IPS-18a (cell line): ENCODE results near the gene PI4KB.

Source experiments
- H3K27ac ChIP-seq: one replicate; pipeline ENCODE4 v1.5.1; 2013; ENCODE audit warnings: low read length
- H3K27me3 ChIP-seq: one replicate; pipeline ENCODE4 v1.6.1; 2013; ENCODE audit warnings: mild to moderate bottlenecking, low read length; ENCODE audit not compliant: control insufficient read depth, insufficient read depth
- H3K36me3 ChIP-seq: one replicate; pipeline ENCODE4 v1.6.1; 2013; ENCODE audit warnings: low read depth, low read length; ENCODE audit not compliant: control insufficient read depth
- H3K4me1 ChIP-seq: one replicate; pipeline ENCODE4 v1.6.1; 2013; ENCODE audit warnings: low read depth, low read length; ENCODE audit not compliant: control insufficient read depth
- H3K4me3 ChIP-seq: one replicate; pipeline ENCODE4 v1.5.1; 2013; ENCODE audit warnings: low read length
- H3K9ac ChIP-seq: one replicate; pipeline ENCODE4 v1.6.1; 2013; ENCODE audit warnings: mild to moderate bottlenecking, low read length, moderate library complexity
- H3K9me3 ChIP-seq: one replicate; pipeline ENCODE4 v1.6.1; 2013; ENCODE audit warnings: low read depth, low read length; ENCODE audit not compliant: control insufficient read depth

Gene PI4KB

DNA sequence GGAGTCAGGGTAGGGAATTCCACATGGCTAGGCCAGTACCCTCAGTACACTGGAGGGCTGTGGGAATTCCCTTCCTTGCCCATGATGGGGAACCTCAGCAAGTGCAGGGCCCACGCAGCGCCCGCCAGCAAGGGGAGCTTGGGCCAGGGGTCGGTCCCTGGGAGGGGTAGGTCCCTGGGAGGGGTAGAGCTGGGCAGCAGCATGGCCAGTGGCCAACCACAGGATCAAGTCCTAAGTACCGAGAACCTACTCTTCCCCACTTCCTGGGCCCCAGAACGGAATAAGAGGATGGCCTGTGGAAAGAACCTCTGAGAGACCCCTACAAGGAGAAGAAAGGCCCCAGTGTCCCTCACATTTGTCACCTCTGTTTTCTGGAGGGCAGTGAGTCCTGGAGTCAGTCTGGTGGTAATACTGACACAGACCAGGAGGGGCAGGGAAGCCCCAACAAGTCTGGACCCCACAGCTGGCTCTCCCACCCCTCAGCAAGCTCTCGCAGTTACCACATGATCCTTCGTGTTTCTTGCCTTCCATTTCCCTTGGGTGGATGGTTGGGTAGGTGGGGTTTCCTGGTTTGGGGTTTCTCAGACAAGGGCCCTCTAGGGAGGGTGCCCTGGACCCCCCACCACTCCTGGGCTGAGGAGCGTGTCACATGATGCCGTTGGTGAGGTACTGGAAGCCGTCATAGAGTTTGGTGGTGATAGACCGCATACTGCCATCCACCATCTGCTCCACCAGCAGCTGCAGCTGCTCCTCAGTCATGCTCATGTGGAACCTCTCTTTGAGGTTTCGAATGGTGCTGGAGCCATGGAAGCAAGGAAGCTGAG lies 34.8 kb downstream of the PI4KB start:
- H3K4me3 ChIP-seq, result no peak overlapping the region
- H3K36me3 ChIP-seq, result peaks cover 57% of the 10 kb centered on the region
- peaks cover 25% of the 10 kb centered on the region for H3K4me1 ChIP-seq
- no peak overlapping the region for H3K27ac ChIP-seq
- H3K27me3 ChIP-seq, result no peaks in the 10 kb centered on the region
- no peaks in the 10 kb centered on the region for H3K9me3 ChIP-seq
- no peak overlapping the region for H3K9ac ChIP-seq

DNA sequence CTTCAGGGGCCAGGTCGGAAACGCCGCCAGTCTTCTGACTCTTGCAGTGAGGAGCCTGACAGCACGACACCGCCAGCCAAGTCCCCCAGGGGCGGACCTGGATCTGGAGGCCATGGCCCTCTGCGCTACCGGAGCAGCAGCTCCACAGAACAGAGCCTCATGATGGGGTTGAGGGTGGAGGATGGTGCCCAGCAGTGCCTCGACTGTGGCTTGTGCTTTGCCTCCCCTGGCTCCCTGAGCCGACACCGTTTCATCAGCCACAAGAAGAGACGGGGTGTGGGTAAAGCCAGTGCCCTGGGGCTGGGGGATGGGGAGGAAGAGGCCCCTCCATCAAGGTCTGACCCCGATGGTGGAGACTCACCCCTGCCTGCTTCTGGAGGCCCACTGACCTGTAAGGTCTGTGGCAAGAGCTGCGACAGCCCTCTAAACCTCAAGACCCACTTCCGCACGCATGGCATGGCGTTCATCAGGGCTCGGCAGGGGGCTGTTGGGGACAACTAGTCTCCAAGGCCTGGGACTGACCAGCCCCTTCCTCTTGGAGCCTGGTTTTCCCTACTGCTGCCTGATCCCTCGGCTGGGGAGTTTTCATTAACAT lies 36.4 kb downstream of the PI4KB start:
- H3K27ac ChIP-seq, result no peak overlapping the region
- H3K27me3 ChIP-seq, result no peaks in the 10 kb centered on the region
- H3K9ac ChIP-seq, result no peak overlapping the region
- no peaks in the 10 kb centered on the region for H3K9me3 ChIP-seq
- peaks cover 69% of the 10 kb centered on the region for H3K36me3 ChIP-seq
- peaks cover 25% of the 10 kb centered on the region for H3K4me1 ChIP-seq
- H3K4me3 ChIP-seq, result no peak overlapping the region

GRCh38 chr1:151289991-151290708 lies 37.1 kb downstream of the PI4KB start:
- H3K27me3 ChIP-seq, result no peaks in the 10 kb centered on the region
- H3K27ac ChIP-seq, result no peak overlapping the region
- no peaks in the 10 kb centered on the region for H3K9me3 ChIP-seq
- H3K36me3 ChIP-seq, result peaks cover 73% of the 10 kb centered on the region
- H3K4me1 ChIP-seq, result peaks cover 18% of the 10 kb centered on the region
- H3K9ac ChIP-seq, result no peak overlapping the region
- H3K4me3 ChIP-seq, result no peak overlapping the region

- Histone ChIP-seq H3K27ac (no peak overlapping the region), H3K9me3 (no peaks in the 10 kb centered on the region), H3K4me1 (peaks cover 10% of the 10 kb centered on the region), H3K9ac (no peak overlapping the region), H3K36me3 (peaks cover 79% of the 10 kb centered on the region), H3K4me3 (no peak overlapping the region), H3K27me3 (no peaks in the 10 kb centered on the region)
Measured at GRCh38 chr1:151289080-151289935, 37.9 kb downstream of the PI4KB start.

GRCh38 chr1:151288502-151288901 lies 38.7 kb downstream of the PI4KB start:
- H3K36me3 ChIP-seq, result peaks cover 73% of the 10 kb centered on the region
- peaks cover 7% of the 10 kb centered on the region for H3K4me1 ChIP-seq
- H3K27me3 ChIP-seq, result no peaks in the 10 kb centered on the region
- no peak overlapping the region for H3K4me3 ChIP-seq
- no peak overlapping the region for H3K9ac ChIP-seq
- no peaks in the 10 kb centered on the region for H3K9me3 ChIP-seq
- H3K27ac ChIP-seq, result no peak overlapping the region

DNA sequence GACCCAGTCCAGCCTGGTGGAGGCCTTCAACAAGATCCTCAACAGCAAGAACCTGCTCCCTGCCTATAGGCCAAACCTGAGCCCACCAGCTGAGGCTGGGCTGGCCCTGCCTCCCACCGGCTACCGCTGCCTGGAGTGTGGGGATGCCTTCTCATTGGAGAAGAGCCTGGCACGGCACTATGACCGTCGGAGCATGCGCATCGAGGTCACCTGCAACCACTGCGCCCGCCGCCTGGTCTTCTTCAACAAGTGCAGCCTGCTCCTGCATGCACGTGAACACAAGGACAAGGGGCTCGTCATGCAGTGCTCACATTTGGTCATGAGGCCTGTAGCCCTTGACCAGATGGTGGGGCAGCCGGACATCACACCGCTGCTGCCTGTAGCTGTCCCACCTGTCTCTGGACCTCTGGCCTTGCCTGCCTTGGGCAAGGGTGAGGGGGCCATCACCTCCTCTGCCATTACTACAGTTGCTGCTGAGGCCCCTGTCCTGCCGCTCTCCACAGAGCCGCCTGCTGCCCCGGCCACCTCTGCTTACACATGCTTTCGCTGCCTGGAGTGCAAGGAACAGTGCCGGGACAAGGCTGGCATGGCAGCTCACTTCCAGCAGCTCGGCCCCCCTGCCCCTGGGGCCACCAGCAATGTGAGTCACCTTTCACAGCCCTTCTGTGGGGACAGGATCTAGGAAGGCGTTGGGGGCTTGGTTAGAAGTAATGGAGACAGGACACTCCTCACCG lies 39.3 kb downstream of the PI4KB start:
- Histone ChIP-seq H3K9me3 (no peaks in the 10 kb centered on the region), H3K36me3 (peaks cover 69% of the 10 kb centered on the region), H3K27ac (no peak overlapping the region), H3K4me3 (no peak overlapping the region), H3K4me1 (peaks cover 9% of the 10 kb centered on the region), H3K27me3 (no peaks in the 10 kb centered on the region), H3K9ac (no peak overlapping the region)

GRCh38 chr1:151287341-151287699 lies 39.9 kb downstream of the PI4KB start:
- Histone ChIP-seq H3K36me3 (peaks cover 65% of the 10 kb centered on the region), H3K27me3 (no peaks in the 10 kb centered on the region), H3K4me1 (peaks cover 9% of the 10 kb centered on the region), H3K9ac (no peak overlapping the region), H3K4me3 (no peak overlapping the region), H3K27ac (no peak overlapping the region), H3K9me3 (no peaks in the 10 kb centered on the region)

- Histone ChIP-seq H3K36me3 (peaks cover 65% of the 10 kb centered on the region), H3K27ac (no peak overlapping the region), H3K9me3 (no peaks in the 10 kb centered on the region), H3K27me3 (no peaks in the 10 kb centered on the region), H3K4me1 (peaks cover 9% of the 10 kb centered on the region), H3K4me3 (no peak overlapping the region), H3K9ac (no peak overlapping the region)
Measured at GRCh38 chr1:151286619-151287340, 40.4 kb downstream of the PI4KB start.

GRCh38 chr1:151284013-151284577 lies 43.1 kb downstream of the PI4KB start:
- H3K4me1 ChIP-seq, result peaks cover 5% of the 10 kb centered on the region
- no peak overlapping the region for H3K9ac ChIP-seq
- H3K4me3 ChIP-seq, result no peak overlapping the region
- H3K27ac ChIP-seq, result no peak overlapping the region
- H3K27me3 ChIP-seq, result no peaks in the 10 kb centered on the region
- H3K9me3 ChIP-seq, result no peaks in the 10 kb centered on the region
- peaks cover 44% of the 10 kb centered on the region for H3K36me3 ChIP-seq
